ENCODE results near the gene EEF1AKMT3. TPM values are rescaled to one million over a fixed set of nuclear protein-coding genes. Genes with fewer than 3 reads are reported as not detected.

EEF1AKMT3 gene
- total RNA-seq, 1 experiment from 2014 or later: 9.3 TPM

GRCh38 chr12:57741844-57742738 lies 30.3 kb upstream of the EEF1AKMT3 start:
- Histone ChIP-seq H3K79me2 (ENCODE audit: low read length) (no peaks in the 10 kb centered on the region), H3K9ac (ENCODE audit: low read length) (no peak overlapping the region), H3K9me2 (replicated peaks; ENCODE audit: low read length) (no peaks in the 10 kb centered on the region), H3K27me3 (ENCODE audit: low read length) (peaks cover 26% of the 10 kb centered on the region), H3K9me3 (ENCODE audit: low read length) (no peaks in the 10 kb centered on the region), H3K27ac (ENCODE audit: low read length) (no peak overlapping the region), H3K4me1 (ENCODE audit: insufficient read depth, low read length) (peaks cover 7% of the 10 kb centered on the region), H3K4me2 (ENCODE audit: low read length) (no peak overlapping the region), H3K36me3 (ENCODE audit: low read depth, low read length) (peaks cover 2% of the 10 kb centered on the region; the same call in 1 of the 2 replicates), H3F3A (ENCODE audit: low read length, unreplicated experiment) (peaks cover 4% of the 10 kb centered on the region), H3K4me3 (ENCODE audit: low read length) (no peak overlapping the region), H4K20me1 (ENCODE audit: low read length) (no peaks in the 10 kb centered on the region), H2AFZ (ENCODE audit: low read length) (no peak overlapping the region)
- BruUV-seq (replicated peaks): no TSS peak
- no peak for TF ChIP-seq EZH2phosphoT487 (IDR thresholded peaks at IDR 0.05; ENCODE audit: borderline replicate concordance, low read length)
- TF ChIP-seq, protein P1, sequence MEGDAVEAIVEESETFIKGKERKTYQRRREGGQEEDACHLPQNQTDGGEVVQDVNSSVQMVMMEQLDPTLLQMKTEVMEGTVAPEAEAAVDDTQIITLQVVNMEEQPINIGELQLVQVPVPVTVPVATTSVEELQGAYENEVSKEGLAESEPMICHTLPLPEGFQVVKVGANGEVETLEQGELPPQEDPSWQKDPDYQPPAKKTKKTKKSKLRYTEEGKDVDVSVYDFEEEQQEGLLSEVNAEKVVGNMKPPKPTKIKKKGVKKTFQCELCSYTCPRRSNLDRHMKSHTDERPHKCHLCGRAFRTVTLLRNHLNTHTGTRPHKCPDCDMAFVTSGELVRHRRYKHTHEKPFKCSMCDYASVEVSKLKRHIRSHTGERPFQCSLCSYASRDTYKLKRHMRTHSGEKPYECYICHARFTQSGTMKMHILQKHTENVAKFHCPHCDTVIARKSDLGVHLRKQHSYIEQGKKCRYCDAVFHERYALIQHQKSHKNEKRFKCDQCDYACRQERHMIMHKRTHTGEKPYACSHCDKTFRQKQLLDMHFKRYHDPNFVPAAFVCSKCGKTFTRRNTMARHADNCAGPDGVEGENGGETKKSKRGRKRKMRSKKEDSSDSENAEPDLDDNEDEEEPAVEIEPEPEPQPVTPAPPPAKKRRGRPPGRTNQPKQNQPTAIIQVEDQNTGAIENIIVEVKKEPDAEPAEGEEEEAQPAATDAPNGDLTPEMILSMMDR (conservative IDR thresholded peaks at IDR 0.05; ENCODE audit: low read depth, low read length): peak; percentile 20; the same call in 1 of the 2 replicates
- TF ChIP-seq EZH2 (IDR thresholded peaks at IDR 0.05; ENCODE audit: low read length, unreplicated experiment): no peak
- intact Hi-C loops (cut with micrococcal nuclease): no loop called here
- CTCF ChIA-PET: no interaction called here
- POLR2A ChIA-PET (ENCODE audit: unreplicated experiment): no interaction called here
- peak; percentile 19 for DNase-seq
- no peak for ATAC-seq

- Histone ChIP-seq H3K9me3 (ENCODE audit: low read length) (no peaks in the 10 kb centered on the region), H3K4me3 (ENCODE audit: low read length) (no peak overlapping the region), H3K4me1 (ENCODE audit: insufficient read depth, low read length) (no peaks in the 10 kb centered on the region; the same call in 1 of the 2 replicates), H3K27me3 (ENCODE audit: low read length) (peaks cover 12% of the 10 kb centered on the region), H3K9me2 (replicated peaks; ENCODE audit: low read length) (no peaks in the 10 kb centered on the region), H3F3A (ENCODE audit: low read length, unreplicated experiment) (peaks cover 4% of the 10 kb centered on the region), H3K36me3 (ENCODE audit: low read depth, low read length) (peaks cover 13% of the 10 kb centered on the region; the same call in 1 of the 2 replicates), H2AFZ (ENCODE audit: low read length) (no peak overlapping the region), H3K79me2 (ENCODE audit: low read length) (no peaks in the 10 kb centered on the region), H3K27ac (ENCODE audit: low read length) (no peak overlapping the region), H3K4me2 (ENCODE audit: low read length) (no peak overlapping the region), H4K20me1 (ENCODE audit: low read length) (no peaks in the 10 kb centered on the region), H3K9ac (ENCODE audit: low read length) (no peak overlapping the region)
- TF ChIP-seq EZH2 (IDR thresholded peaks at IDR 0.05; ENCODE audit: low read length, unreplicated experiment): no peak
- TF ChIP-seq EZH2phosphoT487 (IDR thresholded peaks at IDR 0.05; ENCODE audit: borderline replicate concordance, low read length): no peak
- TF ChIP-seq, protein P1 (conservative IDR thresholded peaks at IDR 0.05; ENCODE audit: low read depth, low read length): no peak
- no peak for DNase-seq
- POLR2A ChIA-PET (ENCODE audit: unreplicated experiment): interaction anchor here (0.6 kb wide), 2 partner anchors 9 to 219 kb away, joined by 3 to 5 read pairs; no protein-coding TSS in a partner anchor
- BruUV-seq (replicated peaks): no TSS peak
- intact Hi-C loops (cut with micrococcal nuclease): no loop called here
- CTCF ChIA-PET: no interaction called here
- ATAC-seq: no peak
These were observed 28.6 kb upstream of the EEF1AKMT3 start for GRCh38 chr12:57743769-57744168.
